Activated gamma-delta T cell treated with anti-CD3 and anti-CD28 coated beads, Interleukin-2, amount 50 U/mL, for 16 hours (primary cell): ENCODE data around the gene SPAG8.

ENCODE experiments used
- DNase-seq: peaks from one replicate; pipeline ENCODE4 v3.0.0-alpha.2; 2020; ENCODE audit warnings: low read depth

The SPAG8 gene, protein sequence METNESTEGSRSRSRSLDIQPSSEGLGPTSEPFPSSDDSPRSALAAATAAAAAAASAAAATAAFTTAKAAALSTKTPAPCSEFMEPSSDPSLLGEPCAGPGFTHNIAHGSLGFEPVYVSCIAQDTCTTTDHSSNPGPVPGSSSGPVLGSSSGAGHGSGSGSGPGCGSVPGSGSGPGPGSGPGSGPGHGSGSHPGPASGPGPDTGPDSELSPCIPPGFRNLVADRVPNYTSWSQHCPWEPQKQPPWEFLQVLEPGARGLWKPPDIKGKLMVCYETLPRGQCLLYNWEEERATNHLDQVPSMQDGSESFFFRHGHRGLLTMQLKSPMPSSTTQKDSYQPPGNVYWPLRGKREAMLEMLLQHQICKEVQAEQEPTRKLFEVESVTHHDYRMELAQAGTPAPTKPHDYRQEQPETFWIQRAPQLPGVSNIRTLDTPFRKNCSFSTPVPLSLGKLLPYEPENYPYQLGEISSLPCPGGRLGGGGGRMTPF

DNA sequence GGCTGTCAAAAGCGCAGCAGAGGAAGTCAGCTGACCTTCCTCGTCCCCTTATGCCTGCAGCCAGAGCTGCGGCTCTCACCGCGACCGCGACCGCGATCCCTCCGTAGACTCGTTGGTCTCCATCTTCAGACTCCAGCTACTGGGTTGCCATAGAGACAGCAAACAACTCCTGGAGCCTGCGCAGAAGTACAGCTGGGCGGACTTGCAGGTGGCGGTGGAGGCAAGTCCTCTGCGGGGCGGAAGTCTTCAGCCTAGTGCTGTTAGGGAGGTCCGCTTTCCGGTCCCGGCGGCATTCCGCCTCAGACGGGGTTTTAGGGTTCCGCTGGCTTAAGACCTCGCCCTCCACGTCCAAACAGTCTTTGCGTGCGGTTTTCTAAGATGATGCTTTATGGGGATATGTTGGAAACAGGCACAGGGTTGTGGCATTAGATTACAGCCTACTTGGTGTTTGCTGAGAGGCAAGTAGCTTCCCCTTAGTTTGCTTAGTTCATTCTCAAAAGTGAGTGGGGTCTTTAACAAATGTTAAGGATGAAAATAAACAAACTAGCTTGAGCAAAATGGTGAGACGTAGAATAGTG is at the start of gene SPAG8:
SPAG8 (minus strand) TSS at position 238 of the 578 bp plus-strand sequence; CDS start at position 123, 115 bp downstream.
- DNase-seq: peak; percentile 91

DNA sequence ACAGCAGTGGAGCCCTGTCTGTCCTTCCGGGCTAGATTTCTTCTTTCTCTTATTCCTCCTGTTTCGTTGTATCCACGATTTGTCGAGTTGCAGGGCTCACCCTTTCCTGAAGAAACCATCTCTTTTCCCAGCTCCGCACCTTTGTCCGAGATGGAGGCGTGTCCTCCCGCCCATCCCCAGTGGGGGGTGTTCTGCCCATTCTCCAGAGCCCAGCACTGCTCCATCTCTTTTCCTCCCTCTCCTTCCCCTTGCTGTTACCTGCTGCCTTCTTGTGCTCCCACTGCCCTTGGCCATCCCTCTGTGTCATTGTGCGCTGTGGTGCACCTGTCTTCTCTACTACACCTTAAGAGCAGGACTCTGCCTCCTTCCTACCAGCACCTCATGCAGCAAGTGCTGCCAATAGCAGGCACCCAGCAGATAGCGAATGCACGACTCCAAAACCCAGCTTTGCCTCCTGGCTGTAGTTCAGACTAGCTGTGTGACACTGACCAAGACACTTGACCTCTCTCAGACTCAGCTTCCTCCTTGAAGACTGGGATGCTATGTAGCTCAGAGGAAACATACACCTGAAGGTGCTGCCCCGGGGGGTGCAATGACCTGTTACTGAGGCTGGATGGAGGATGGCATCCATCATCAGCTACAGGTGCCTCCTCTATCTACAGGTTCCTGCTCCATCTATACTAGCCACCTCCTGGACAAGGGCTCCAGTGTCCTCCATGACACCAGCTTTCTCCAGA is 49.3 kb upstream of the SPAG8 start:
- no peak for DNase-seq

DNA sequence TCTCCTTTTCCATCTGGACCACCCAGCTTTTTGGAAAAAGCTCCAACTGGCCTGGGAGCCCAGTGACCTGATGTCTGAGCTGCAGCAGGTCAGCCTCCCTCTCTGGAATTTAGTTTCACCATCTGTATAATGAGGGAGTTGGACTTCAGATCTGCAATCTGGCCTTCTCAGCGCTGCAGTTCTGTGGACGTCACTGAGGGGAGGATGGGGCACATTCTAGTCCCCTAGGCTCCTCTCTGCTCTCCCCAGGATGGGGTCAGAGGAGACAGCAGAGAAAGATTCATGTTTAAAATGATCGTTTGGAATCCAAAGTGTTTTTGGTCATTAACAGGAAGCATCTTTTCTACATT is 47.9 kb upstream of the SPAG8 start:
- DNase-seq: no peak

DNA sequence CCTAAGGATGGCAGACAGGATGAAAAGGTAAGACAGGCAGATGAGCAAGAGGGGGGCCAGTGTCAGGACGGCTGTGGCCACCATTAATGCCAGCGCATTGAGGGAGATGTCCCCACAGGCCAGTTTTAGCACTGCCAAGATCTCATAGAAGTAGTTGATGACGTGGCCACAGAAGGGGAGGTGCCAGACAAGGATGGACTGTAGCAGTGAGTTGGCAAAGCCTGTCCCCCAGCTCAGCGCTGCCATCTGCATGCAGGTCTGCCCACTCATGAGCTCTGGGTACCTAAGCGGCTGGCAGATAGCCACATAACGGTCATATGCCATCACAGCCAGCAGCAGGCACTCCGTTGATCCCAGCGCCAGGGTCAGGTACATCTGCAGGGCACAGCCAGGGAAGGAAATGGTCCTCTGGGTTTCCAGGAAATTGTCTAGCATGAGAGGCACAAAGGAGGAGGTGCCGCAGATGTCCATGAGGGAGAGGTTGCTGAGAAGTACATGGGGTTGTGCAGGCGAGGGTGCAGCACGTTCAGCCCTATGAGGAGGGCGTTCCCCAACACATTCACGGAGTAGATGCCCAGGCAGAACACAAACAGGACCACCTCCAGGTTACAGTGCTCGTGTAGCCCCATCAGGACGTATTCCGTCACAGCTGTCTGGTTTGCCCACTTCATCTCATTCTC is 47.4 kb upstream of the SPAG8 start:
- DNase-seq: no peak

DNA sequence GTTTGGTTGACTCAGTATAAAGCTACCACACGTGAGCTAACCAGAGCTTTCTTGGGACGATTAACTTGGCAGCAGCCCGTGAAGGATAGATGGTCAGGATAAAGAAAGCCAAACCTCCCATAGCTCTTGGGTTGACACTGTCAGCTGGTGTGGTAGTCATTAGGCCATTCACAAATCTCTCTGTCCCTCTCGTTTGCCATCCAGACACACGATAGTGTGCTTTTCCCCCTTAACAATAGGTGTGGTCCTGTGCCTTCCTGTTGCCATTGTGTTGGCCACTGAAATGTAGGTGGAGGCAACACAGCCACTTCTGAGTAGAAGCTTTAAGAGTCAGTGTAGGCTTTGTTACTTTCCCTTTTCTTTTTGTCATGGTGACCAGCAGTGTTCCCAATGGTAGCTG is 46.4 kb upstream of the SPAG8 start:
- DNase-seq: no peak

DNA sequence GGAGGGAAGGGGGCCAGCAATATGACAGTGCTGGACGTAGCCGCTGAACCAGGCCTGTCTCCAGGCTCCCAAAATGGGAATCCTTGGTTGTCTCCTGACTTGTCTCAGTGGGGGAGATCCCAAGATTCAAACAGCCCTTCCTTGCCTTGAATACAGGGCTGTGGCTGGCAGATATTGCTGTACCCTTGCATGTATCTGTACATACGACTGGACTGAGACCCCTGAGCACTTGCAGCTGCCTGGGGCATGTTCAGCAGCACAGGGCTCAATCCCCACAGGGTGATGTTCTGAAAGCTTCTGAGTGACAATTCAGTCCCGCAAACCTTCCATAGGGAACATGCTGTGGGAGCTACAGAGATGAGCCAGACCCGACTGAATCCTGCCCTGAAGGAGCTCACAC is 44.8 kb upstream of the SPAG8 start:
- DNase-seq: no peak

DNA sequence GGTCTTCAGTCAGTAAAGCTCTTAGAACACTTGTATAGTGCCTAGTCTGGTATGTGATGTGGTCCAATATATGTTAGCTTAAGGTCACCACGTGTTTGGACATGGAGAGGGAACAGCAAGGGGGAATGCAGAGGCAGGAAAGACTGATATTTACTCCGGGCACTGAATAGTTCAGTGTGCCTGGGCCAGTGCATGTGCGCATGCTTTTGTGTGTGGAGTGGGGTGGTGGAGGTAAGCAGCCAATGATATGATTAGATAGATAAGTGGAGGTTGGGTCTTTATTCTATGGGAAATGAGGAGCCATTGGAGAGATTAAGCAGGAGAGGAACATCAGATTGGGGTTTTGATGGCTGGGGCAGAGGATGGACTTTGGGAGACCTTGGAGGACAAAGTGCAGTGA is 44.1 kb upstream of the SPAG8 start:
- no peak for DNase-seq

DNA sequence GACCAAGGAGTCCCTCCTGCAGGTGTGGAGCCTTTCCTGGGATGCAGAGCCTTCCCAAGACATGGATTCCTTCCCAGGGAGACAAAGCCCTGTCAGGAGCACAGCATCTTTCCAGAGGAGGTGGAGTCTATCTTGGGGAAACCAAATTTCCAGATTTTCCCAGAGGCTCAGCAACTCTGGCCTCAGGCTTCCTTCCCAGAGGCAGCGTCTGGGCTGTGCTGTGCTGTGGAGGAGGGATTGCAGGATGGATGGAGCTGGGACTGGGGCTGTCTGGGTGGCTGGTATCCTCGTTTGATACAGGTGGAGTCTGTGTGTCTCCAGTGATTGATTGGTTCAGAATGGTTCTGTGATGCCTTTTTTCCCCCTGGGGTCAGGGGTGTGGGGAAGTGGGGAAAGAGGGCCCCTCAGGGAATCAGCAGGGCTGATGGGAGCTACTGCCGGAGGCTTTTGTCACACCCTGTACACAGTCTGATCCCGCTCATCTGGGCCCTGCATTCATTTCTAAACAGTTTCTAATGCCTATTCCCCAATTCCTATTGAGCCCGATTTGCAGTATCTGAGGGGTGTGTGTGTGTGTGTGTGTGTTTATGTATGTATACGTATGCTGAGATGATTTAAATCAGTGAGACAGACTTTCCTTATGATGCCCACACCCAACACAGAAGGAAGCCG is 42.2 kb upstream of the SPAG8 start:
- no peak for DNase-seq

DNA sequence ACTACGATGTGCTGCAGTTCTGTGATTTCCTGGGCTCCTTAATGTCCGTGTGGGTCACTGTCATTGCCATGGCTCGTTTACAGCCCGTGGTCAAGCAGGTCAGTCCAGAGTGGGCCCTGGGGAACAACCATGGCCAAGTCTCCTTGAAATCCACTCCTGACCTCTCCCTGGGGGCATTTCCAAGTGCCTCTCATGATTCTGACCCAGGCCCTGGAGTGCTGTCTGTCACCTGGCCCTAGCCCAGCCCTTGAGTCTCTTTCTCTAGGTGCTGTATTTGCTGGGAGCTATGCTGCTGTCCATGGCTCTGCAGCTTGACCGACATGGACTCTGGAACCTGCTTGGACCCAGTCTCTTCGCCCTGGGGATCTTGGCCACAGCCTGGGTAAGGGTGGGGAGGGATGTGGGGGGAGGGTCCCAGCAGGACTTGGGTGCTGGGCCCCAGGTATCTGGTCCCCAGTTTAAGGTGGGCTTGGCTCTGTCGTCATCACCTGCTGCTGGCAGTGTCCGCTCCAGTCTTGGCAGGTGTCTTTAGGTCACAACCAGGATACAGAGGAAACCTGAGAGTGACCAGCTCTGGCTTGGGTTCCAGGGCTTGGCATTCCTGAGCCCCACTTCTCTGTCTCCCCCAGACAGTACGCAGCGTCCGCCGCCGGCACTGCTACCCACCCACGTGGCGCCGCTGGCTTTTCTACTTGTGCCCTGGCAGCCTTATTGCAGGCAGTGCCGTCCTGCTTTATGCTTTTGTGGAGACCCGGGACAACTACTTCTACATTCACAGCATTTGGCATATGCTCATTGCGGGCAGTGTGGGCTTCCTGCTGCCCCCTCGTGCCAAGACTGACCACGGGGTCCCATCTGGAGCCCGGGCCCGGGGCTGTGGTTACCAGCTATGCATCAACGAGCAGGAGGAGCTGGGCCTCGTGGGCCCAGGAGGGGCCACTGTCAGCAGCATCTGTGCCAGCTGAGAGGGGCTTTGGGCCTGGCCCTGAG is 41.1 kb upstream of the SPAG8 start:
- DNase-seq: no peak

DNA sequence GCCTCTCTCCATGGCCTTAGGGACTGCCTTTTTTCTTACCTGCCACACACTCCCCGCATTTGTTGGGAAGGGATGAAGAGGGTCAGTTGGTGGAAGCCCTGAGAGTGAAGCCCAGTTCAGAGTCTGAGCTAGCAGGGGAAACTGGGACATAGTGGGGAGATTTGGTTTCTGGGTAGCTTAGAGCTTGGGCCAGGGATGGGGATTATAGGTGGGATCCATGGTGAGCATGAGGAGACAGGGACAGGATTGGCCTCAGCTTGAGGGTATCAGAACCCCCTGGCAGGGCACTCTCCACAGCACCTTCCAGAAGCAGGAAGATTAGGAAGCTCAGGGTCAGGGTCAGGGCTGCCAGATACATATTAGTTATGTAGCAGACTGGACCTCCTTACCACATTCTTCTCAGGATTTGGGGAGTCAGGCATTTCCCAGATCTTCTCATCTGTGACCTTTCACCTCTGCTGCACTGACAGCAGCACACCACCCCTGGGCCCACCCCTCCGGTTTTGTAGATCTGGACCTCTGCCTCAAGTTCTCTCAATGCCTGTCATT is 40.3 kb upstream of the SPAG8 start:
- DNase-seq: no peak

DNA sequence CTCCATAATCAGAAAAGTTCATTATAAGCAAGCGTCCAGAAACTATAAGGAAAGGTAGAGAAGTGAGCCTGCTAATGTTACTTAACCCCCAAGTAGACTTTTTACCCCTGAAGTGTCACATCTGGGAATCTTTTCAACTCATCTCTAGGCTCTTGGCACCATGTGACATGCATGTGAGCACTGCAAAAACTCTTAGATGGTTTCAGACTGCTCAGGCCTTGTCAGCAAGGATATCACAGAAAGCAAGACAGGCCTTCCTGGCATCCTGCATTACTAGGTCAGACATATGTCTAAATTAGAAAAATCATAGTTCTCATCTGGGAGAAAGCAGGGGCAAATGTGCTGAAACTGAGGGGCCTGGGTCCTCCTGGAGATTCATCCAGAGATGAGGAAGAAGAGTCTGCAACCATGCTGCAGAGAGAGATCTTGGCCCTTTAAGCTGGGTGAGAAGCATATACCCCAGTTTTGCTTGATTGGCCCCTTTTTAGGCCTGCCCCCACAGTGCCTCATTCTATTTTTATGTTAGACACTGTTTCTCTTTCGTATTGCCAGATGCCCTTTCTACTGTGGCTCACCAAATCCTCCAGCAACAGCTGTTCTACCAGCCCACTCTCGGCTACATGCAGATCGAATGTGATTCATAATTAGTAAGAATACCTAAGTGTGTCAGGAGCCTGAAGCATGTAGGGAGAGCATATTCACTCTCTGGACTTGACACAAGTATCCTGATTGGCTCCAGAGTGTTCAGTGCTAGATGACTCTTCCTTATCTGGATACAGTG is 35.9 kb upstream of the SPAG8 start:
- no peak for DNase-seq

DNA sequence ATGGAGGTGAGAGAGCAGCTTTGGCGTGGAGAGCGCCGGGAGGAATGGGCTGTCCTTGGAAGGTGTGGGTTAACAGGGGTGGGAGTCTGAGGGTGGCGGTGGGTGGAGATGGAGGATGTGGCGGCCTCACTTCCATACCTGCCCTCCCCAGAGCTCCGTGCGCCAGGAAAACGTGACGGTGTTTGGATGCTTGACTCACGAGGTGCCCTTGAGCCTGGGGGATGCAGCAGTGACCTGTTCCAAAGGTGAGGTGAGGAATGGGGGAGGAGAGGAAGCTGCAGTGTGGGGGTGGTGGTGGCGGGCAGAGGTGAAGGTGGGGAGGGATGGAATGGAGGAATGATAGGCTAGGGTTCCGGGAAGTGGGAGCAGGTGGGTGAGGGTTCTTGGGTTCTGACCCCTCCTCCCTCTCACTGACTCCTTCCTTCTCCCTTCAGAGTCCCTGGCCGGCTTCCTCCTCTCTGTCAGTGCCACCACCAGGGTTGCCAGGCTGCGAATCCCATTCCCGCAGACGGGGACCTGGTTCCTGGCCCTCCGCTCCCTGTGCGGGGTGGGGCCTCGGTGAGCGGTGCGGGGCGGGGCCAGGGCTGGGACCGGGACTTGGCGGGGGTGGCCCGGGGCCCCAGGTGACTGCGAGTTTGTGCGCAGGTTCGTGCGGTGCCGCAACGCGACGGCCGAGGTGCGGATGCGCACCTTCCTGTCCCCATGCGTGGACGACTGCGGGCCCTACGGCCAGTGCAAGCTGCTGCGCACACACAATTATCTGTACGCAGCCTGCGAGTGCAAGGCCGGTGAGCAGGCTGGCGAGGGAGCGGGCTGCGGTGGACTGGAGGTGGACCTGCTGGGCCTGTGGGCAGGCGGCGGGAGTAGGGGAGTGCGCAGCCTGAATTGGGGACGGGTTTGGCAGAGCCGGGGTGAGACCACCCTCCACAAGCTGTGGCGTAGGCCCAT is 34.0 kb upstream of the SPAG8 start:
- no peak for DNase-seq

DNA sequence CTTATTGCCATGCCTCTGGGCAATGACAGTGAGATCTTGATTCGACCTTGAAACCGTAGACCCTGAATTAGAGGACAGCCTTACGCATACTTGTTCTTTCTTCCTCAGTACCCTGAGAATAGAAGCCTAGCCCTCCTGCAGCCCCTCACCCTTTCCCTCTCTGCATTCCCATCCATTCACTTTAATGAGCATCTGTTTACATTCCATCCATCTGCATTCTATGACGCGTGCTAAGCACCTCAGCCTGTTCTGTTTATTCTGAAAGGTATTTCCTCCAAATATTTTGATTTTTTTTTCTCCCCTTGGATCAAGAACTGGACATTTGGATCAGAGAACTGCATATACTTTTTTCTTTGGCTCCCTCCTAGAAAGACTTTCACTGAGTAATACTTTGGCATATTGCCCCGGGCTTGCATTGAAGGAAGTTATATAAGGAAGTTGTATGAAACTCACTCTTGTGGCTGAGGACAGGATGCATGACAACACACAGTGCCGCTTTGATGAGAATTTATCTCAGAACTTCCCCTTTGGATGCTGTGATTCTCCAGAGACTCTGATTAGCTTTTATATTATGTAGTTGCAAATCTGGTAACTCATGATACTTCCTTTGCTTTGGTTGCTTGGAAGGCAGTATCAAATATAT is 32.7 kb upstream of the SPAG8 start:
- no peak for DNase-seq

DNA sequence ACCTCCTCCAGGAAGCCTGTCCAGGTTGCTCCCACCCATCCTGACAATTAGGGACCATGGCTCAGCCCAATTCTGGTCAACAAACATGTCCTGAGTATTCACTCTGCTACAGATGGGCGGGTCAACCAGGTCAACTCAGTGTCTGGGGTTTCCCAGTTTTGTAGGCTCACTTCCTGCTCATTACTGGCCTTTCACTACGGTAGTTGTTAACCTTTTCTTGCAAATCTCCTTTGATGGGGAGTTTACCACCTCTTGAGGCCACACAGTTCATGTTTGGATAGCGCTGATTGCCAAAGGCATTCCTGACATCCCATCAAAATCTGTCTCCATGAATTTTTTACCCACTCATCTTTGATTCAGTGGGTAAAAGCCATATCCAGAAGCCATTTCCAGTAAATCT is 30.7 kb upstream of the SPAG8 start:
- DNase-seq: no peak

DNA sequence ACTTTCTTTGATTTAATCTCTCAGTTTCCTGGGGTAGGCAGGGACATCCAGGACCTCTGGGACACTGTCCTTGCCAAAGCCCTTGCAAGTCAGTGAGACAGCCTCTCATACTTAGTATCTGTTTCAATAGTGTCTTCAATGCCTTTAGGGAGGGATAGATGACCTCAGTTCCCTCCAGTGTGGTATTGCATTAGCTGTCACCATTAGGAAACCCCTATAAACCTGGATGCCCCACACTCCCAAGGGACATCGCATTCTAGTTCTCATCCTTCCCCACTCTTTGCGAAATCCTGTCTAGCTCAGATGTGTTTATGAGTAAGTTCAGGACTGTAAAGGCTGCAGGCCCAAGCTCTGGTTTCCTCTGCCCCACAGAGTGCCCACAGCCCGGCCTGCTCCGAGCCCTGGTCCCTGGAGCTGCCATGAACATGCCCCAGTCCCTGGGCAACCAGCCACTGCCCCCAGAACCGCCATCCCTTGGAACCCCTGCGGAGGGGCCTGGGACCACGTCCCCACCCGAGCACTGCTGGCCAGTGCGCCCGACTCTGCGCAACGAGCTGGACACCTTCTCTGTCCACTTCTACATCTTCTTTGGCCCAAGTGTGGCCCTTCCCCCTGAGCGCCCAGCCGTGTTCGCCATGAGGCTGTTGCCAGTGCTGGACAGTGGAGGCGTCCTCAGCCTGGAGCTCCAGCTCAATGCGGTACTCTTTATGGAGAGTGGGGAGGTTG is 30.1 kb upstream of the SPAG8 start:
- no peak for DNase-seq

DNA sequence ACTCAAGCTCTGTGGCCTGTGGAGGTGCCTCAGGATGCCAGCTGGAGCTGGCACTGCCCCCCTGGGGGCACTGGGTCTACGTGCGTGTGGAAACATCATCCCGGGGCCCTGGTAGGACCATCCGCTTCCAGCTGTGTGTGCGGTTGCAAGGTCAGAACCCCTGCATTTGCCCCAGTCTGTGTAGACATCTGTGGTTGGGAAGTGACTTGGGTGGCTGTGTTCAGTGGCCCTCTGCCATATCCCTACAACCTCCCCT is 29.5 kb upstream of the SPAG8 start:
- DNase-seq: no peak

DNA sequence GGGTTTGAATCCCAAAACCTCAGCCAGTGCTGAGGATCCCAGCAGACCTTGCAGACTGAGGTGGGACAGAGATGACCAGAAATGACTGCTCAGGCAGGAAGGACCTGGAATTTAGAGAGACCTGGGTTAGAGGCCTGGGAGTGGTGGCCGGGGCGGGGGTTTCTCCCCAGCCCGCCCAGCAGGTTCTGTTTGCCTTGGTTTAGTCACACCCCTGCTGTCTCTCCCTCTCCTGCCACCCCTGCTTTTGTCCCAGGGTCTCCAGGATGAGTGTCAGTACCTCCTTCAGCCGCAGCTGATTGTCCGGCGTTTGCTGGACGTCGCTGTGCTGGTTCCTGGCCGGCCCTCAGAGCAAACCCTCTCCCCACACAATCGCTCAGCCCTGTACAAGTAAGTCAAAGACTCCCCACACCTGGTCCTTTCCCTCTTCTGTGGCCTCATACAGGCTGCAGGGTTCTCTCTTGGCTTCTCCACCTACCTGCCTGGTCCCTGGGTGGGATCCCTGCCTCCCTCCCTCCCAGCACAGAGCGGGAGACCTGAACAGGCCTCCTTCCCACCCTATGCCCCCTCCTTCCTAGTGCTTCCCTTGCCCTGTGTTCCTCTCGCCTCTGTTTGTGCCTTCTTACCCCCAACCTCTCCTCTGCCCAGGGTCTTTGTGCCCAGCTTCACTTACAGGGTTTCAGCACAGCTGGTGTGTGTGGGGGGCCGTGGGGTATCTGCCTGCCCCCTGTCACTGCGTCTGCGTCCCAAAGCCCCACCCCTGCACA is 29.0 kb upstream of the SPAG8 start:
- no peak for DNase-seq
